GM23338 (cell line): Measurements from ENCODE around the gene SDR42E2. TPM values are rescaled to one million over a fixed set of nuclear protein-coding genes. Genes with fewer than 3 reads are reported as not detected.
A peak's percentile ranks its signal among the peaks of the same experiment; 100 is the strongest.

ENCODE experiments used
- ATAC-seq: fragments of 200-7000 bp; cut with Tn5 transposase; 3 replicates; pipeline ENCODE4 v1.9.1; 2020
- DNase-seq: peaks from one replicate; pipeline ENCODE4 v3.0.0-alpha.2; 2015; ENCODE audit warnings: low spot score
- H2AFZ ChIP-seq: fragments of 200-600 bp; sonication (generic); 2 replicates; pipeline ENCODE4 v1.8.0; 2016; ENCODE audit warnings: antibody characterized with exemption, mild to moderate bottlenecking, moderate library complexity
- H3F3A ChIP-seq: fragments of 200-600 bp; sonication (generic); replicated peaks from 2 replicates; pipeline ENCODE4 v1.8.0; 2017; ENCODE audit warnings: antibody characterized with exemption, mixed run types, low read depth
- H3K27ac ChIP-seq: fragments of 200-600 bp; sonication (generic); 2 replicates; pipeline ENCODE4 v1.6.1; 2016; ENCODE audit warnings: low read depth
- H3K27me3 ChIP-seq: fragments of 200-600 bp; sonication (generic); 2 replicates; pipeline ENCODE4 v1.8.0; 2016; ENCODE audit warnings: mild to moderate bottlenecking, mixed run types, moderate library complexity; ENCODE audit not compliant: insufficient read depth
- H3K36me3 ChIP-seq: fragments of 200-600 bp; sonication (generic); 2 replicates; pipeline ENCODE4 v1.8.0; 2016; ENCODE audit warnings: mild to moderate bottlenecking; ENCODE audit not compliant: insufficient read depth
- H3K4me1 ChIP-seq: fragments of 200-600 bp; sonication (generic); 2 replicates; pipeline ENCODE4 v1.8.0; 2016; ENCODE audit warnings: mild to moderate bottlenecking, moderate library complexity; ENCODE audit not compliant: insufficient read depth
- H3K4me2 ChIP-seq: fragments of 200-600 bp; sonication (generic); 2 replicates; pipeline ENCODE4 v1.7.1; 2017; ENCODE audit warnings: mixed run types
- H3K4me3 ChIP-seq: fragments of 200-600 bp; sonication (generic); 2 replicates; pipeline ENCODE4 v1.6.1; 2016; ENCODE audit warnings: mixed run types
- H3K79me2 ChIP-seq: fragments of 200-600 bp; sonication (generic); replicated peaks from 2 replicates; pipeline ENCODE4 v1.8.0; 2017; ENCODE audit warnings: mild to moderate bottlenecking; ENCODE audit not compliant: insufficient read depth
- H3K9me2 ChIP-seq: fragments of 200-600 bp; sonication (generic); 2 replicates; pipeline ENCODE4 v1.8.0; 2017; ENCODE audit not compliant: insufficient read depth
- H4K20me1 ChIP-seq: fragments of 200-600 bp; sonication (generic); replicated peaks from 2 replicates; pipeline ENCODE4 v1.8.0; 2017; ENCODE audit warnings: mild to moderate bottlenecking; ENCODE audit not compliant: insufficient read depth
- H3K27ac Mint-ChIP-seq: 2 replicates; pipeline ENCODE4 v1.8.0; 2020; ENCODE audit warnings: inconsistent platforms, mild to moderate bottlenecking, moderate library complexity, mixed read lengths
- H3K27me3 Mint-ChIP-seq: 3 replicates; pipeline ENCODE4 v1.8.0; 2022; ENCODE audit warnings: low read depth, mild to moderate bottlenecking, moderate library complexity, mixed read lengths, inconsistent platforms; ENCODE audit not compliant: insufficient read depth, poor library complexity
- H3K36me3 Mint-ChIP-seq: 3 replicates; pipeline ENCODE4 v1.8.0; 2021; ENCODE audit warnings: low read depth, mild to moderate bottlenecking, inconsistent platforms, moderate library complexity, mixed read lengths
- H3K4me1 Mint-ChIP-seq: 3 replicates; pipeline ENCODE4 v1.8.0; 2020; ENCODE audit warnings: mild to moderate bottlenecking, inconsistent platforms, mixed read lengths
- H3K4me3 Mint-ChIP-seq: 3 replicates; pipeline ENCODE4 v1.8.0; 2021; ENCODE audit warnings: moderate library complexity, mild to moderate bottlenecking, inconsistent platforms, mixed read lengths
- H3K9me3 Mint-ChIP-seq: 3 replicates; pipeline ENCODE4 v1.8.0; 2020; ENCODE audit warnings: moderate library complexity, mild to moderate bottlenecking, inconsistent platforms, mixed read lengths
- EZH2phosphoT487 ChIP-seq: fragments of 200-600 bp; sonication (generic); IDR thresholded peaks from one replicate; pipeline ENCODE4 v1.8.1; 2018; ENCODE audit warnings: antibody characterized with exemption; ENCODE audit not compliant: unreplicated experiment
- POLR2AphosphoS5 ChIP-seq: IDR thresholded peaks from 2 replicates; pipeline ENCODE4 v1.6.1; 2016; ENCODE audit warnings: antibody characterized with exemption, low read depth
- ZNF462 ChIP-seq: fragments of 250-450 bp; sonication (Bioruptor Pico); IDR thresholded peaks from 2 replicates; pipeline ENCODE4 v1.5.0; 2020; ENCODE audit warnings: mild to moderate bottlenecking, moderate library complexity
- polyA plus RNA-seq: library from polyadenylated mRNA; unstranded; fragments of >200 nt; fragmentation: Nextera tagmentation; extraction: Ambion mirVana; gene quantifications from 2 replicates; pipeline ENCODE4 v1.2.1, GENCODE V29; 2016
- total RNA-seq: library from RNA; depleted of rRNA; stranded (reverse); fragments of >200 nt; shearing (Covaris generic); gene quantifications from 2 replicates; pipeline ENCODE4 v1.2.3, GENCODE V29; 2014

The SDR42E2 gene
- total and polyA plus RNA-seq, 2 experiments from 2014 or later: 0.15 TPM; not detected in 1

GRCh38 chr16:22214889-22215288 is 52.6 kb downstream of the SDR42E2 start:
- ATAC-seq: peak; percentile 64
- no peak overlapping the region for H3K4me3 Mint-ChIP-seq
- no peak overlapping the region for H3K27ac Mint-ChIP-seq

More at GRCh38 chr16:22214889-22215288, 52.6 kb downstream of the SDR42E2 start:
- no peak overlapping the region for H3K4me2 ChIP-seq
- H3K27me3 ChIP-seq: no peaks in the 10 kb centered on the region
- DNase-seq: peak; percentile 48
- TF ChIP-seq POLR2AphosphoS5 (no peak), ZNF462 (no peak), EZH2phosphoT487 (no peak)
- Mint-ChIP-seq H3K4me1 (no peaks in the 10 kb centered on the region; the same call in 2 of the 3 replicates), H3K9me3 (peaks cover 4% of the 10 kb centered on the region; the same call in 1 of the 3 replicates), H3K36me3 (peaks cover 46% of the 10 kb centered on the region), H3K27me3 (peaks cover 9% of the 10 kb centered on the region)
- no peak overlapping the region for H3K27ac ChIP-seq
- peaks cover 55% of the 10 kb centered on the region for H3K79me2 ChIP-seq
- no peak overlapping the region for H2AFZ ChIP-seq
- no peaks in the 10 kb centered on the region for H3K36me3 ChIP-seq
- no peak overlapping the region for H3K4me3 ChIP-seq
- H3F3A ChIP-seq: no peaks in the 10 kb centered on the region
- H3K9me2 ChIP-seq: no peaks in the 10 kb centered on the region
- 0 out of 2 replicates have a peak, but pooled peaks cover 4% of the 10 kb centered on the region for H4K20me1 ChIP-seq
- H3K4me1 ChIP-seq: no peaks in the 10 kb centered on the region
